ENCODE data around the gene LRRC4B.
A peak's percentile ranks its signal among the peaks of the same experiment; 100 is the strongest.

LRRC4B gene

DNA sequence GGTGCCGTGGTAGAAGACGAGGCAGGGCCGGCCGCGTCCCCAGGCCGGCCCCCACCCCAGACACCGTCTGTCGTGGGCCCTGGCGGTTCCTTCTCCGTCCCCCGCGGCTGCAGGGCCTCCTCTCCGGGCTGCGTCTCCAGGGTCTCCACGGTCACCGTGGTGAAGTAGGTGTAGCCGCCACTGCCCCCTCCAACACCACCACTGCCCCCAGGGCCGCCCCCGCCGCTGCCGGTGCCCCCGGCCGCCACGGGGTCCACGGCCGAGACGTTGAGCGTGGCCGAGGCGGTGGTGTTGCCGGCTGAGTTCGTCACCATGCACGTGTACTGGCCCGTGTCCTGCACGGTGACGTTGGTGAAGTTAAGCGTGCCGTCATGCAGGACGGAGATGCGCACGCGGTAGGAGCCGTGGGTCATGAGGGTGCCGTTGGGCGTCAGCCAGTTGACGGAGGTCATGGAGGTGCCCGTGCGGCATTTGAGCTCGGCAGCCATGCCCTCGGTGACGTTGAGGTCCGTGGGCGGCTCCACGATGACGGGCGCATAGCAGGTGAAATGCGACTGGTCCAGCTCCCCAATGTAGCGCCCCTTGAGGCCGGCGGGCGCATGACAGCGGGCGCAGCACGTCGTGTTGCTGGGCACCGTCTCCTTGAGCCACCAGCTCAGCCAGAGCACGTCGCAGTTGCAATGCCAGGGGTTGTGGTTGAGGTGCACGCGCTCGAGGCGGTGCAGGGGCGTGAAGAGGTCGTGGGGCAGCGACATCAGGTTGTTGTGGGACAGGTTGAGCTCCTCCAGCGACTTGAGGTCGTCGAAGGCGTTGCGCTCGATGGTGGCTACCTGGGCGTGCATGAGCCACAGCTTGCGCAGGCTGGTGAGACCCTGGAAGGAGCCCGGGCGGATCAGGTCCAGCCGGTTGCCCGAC is 49.9 kb downstream of the LRRC4B start:
- no peak for DNase-seq

DNA sequence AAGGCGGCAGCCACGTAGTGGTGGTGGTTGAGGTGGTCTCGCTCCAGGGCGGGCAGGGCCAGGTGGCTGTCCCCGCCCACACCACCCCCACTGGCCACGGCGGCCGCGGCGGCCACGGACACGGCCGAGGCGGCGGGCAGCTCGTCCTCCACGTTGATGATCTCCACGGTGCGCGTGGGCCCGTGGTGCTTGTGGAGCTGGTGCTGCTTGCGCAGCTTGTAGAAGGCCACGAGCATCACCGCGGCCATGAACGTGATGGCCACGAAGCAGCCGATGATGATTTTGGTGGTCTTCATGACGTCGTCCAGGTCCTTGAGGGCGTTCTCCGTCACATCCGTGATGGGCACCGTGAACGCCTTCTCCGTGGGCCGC is 50.5 kb downstream of the LRRC4B start:
- no peak for DNase-seq

DNA sequence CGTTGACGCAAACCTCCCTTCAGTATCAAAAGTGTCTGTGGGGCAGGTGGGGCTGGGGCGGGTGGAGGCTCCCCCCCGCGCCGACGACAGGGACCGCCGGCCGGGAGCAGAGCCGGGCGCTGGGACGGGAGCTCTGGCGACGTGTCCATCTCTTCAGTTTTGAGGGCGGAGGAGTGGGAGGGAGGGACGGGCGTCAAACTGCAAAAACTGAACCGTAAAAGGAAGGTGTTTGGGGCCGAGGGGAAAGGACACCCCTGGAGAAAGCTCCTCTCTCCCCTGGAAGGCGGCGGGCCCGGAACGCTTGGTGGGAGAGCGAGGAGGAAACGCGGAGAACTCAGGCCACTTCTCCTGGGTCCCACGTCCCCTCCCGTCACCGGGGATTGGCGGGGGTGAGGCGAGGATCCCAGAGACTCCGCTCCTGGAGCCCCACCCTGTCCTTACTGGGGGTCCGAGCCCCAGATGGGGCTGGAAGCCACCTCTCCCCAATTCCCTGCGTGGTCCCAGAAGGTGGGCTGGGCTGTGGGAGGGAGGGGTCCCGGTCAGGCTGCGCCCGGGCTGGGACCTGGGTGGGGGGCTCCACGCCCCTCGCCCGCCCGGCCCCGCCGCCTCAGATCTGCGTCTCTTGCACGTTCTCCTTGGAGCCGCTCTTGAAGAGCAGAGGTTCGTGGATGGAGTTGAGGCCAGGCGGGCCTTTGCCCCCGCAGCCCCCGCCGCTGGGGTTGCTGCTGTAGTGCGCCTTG is 51.1 kb downstream of the LRRC4B start:
- DNase-seq, result no peak

DNA sequence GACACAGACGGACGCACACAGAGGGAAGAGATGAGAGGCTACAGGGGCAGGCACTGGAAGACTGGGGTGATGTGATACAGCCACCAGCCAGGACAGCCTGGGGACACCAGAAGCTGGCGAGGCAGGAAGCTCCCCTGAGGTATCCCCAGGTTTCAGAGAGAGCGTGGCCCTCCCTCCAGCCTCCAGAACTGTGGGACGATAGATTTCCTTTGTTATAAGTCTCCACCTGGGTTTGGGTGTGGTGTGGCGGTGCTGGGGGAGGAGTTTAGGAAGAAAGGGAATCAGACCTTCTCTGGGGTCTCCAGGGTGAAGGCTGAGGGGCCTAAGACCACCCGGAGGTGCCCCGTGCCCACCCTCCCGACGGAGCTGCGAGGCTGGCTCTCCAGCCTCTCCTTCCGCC is 51.8 kb downstream of the LRRC4B start:
- no peak for DNase-seq

- no peak for DNase-seq
Observed at GRCh38 chr19:50515168-50515561, 53.1 kb downstream of the LRRC4B start.

GRCh38 chr19:50514346-50515167 is 53.7 kb downstream of the LRRC4B start:
- DNase-seq, result peak; percentile 32 to 63

- DNase-seq, result no peak
Observed at GRCh38 chr19:50513746-50514345, 54.4 kb downstream of the LRRC4B start, which contains the start of gene ASPDH. TSS of gene ASPDH (minus strand) at chr19:50513913. CDS start at chr19:50513823, 90 bp downstream.

DNA sequence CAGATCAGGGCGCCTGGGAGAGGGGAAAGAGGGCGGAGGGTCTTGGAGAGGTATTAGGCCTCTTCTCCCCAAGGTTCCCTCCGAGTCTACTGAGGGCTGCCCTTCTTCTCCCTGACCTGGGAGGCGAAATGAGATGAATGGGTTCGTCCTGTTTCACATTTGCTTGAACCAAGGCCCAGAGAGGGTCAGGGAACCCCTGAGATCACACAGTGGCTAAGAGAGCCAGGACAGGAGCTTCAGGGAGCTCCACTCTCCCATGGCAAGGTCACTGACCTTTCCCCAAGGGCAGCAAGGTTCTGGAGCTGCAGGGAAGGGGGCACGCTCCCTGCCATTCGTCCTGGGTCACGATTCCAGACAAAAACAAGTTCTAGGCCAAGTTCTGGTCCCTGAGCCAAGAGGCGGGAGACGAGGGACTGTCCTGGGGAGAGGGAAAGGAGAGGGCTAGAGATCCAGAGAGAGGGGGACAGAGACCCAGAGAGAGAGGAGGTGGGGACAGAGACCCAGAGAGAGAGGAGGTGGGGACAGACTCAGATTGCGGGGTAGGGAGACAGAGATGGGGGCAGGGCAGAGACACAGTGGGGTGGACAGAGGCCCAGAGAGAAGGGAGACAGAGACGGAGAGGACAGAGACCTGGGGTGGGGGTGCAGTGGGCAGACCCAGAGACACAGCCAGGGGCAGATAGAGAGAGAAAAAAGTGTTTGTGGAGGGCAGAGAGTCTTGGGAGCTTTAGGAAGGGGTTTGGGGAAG is 55.1 kb downstream of the LRRC4B start:
- DNase-seq, result no peak

- DNase-seq, result no peak
Observed at GRCh38 chr19:50512112-50512998, 55.9 kb downstream of the LRRC4B start.

DNA sequence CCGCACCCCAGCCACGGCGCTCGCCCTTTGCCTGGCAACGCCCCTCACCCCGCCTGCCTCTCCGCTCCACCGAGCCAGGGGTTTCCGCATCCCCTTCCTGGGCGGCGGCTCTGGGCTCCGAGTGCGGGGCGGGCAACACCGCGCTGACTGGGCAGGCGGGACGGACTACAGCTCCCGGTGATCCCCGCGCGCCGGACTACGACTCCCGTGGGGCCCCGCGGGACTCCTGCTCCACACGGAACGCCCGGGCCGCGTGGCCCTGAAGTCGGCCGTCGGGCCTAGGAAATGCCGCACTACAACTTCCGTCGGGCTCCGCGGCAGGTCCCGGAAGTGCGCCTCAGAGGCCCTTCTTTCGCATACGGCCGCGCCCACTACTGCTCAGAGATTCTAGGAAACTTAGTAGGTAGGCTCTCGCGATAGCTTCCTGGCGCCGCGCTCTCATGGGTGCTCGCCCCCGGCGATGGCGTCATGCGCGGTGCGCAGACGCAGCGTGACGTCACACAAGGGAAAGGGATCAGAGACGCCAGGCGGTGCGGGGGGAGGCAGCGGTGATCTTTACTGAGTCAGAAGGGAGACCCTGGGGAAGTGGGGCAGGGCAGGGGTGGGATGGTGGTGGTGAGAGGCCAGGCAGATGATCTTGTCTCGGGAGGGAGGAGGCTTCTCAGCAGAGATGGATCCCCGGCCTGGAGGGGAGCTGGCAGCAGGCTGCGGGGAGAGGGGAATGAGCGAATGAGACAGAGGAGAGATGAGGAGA is 57.0 kb downstream of the LRRC4B start, which contains the start of gene JOSD2:
Gene JOSD2 (minus strand): TSS at position 123 of the 754 bp plus-strand sequence. CDS start 760 bp downstream, outside the sequence.
- peak; percentile 100 for DNase-seq

DNA sequence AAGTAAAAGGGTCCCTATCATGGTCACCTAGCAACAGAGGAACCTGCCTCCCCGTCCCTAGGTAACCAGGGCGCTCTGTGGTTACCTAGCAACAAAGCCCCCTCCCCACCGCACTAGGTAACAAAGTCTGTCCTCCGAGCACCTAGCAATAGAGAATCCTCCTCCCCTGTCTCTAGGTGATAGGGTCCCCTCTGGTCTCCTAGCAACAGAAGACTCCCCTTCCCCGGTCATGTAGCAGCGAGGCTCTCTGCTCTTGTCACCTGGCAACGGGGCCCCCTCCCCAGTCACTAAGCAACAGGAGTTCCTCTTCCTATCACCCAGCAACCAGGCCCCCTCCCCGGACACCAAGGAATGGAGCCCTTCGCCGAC is 57.6 kb downstream of the LRRC4B start:
- DNase-seq, result peak; percentile 99 to 100

GRCh38 chr19:50510121-50510670 is 58.0 kb downstream of the LRRC4B start:
- DNase-seq, result no peak

DNA sequence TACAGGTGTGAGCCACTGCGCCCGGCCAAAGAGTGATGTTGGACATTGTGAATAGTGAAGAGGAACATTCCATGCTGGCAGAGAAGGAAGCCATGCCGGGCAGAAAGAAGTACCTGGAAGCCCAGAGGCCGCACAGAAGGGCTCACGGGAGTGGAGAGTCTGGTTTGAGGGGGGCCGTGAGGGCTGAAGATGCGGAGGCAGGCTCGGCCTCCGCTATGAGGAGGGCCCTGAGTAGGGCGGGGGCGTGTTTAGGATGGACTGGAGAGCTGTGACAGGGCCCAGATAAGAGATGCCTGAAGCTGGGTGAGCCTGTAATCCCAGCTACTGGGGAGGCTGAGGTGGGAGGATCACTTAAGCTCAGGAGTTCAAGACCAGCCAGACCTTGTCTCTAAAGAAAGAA is 58.9 kb downstream of the LRRC4B start:
- no peak for DNase-seq

DNA sequence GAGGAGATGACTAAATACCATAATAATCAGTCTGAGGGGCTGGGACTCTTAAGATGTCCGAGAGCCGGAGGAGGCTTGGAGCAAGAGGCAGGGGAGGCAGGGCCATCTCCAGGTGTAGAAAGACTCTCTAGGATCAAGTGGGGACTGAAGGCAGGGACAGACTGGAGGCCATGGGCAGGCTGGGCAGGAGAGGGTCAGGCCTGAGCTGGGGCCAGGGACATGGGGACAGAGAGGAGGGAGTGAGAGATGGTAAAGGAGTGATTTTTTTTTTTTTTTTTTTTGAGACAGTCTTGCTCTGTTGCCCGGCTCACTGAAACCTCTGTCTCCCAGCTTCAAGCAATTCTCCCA is 59.4 kb downstream of the LRRC4B start:
- no peak for DNase-seq

DNA sequence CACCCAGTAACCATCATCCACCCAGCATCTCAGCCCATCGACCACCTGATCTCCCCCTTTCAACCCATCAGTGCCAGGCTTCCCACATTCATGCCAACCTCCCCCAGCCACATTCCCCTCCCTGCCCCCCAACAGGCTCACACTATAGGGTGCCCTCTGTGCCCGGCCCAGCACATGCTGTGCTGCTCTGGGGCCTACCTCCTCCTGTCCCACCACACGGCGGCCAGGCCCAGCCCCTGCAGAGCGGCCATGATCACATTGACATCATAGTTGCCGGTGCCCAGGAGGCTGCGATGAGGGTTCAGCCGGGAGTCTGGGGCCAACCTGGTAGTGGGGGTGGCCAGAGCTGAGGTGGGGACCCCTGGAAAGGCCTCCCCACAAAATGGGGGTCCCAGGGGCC is 60.9 kb downstream of the LRRC4B start:
- DNase-seq, result no peak

DNA sequence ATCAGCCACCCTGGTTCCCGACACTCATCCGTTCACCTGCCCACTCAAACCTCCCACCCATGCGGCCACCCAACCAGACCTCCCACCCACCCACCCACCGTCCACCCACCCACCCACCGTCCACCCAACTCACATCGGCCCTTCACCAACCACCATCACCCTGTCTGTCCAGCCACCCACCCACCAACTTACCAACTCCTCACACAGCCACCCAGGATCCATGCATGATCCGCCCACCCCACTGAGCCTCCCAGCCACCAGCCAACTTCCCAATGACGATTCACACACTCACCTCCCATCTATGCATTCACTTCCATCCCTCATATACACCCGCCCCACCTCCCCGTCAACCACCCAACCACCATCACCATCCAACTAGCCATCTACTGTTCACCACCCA is 61.5 kb downstream of the LRRC4B start:
- DNase-seq, result no peak

GRCh38 chr19:50505856-50506611 is 62.2 kb downstream of the LRRC4B start:
- DNase-seq, result no peak

DNA sequence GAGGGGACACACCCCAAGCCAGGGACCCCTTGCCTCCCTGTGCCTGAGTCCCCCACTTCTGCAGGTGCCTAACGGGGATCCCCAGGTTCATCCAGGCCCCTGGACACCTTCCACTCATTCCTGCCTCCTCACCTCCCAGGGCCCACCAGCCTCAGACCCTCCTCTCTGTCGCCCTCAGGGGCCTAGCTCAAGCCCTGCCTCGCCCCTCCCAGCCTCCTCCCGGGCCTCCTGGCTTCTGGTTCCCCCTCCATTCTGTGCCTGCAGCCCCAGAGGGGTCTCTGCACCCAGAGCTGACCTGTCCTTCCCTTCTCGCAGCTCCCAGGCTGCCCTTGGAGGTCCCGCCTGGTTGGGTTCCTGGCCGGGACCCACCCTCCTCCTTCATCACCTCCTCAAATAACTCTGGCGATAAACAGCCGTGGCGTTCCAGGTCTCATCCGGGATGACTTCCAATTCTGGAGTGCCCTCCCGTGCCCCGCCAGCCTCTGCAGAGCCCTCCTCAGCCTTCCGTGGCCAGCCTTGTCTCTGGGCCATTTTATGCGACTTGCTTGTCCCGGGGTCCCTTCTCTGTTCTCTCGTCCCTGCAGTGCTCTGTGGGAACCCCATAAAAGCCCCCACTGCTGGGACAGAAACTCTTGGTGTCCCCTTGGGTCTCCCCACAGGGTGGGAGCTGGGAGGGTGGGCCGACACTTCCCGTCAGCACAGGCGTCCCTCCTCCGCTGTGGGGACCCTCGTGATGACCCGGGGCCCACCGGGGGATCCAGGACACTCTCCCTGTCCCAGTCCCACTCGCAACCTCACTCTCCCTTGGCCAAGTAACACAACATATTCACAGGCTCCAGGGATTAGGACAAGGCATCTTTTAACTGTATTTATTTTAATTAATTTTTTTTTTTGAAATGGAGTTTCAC is 66.4 kb downstream of the LRRC4B start:
- no peak for DNase-seq

All from NCI-H1930 (cell line).